ENCODE results near the gene PSMB3.

Gene PSMB3

DNA sequence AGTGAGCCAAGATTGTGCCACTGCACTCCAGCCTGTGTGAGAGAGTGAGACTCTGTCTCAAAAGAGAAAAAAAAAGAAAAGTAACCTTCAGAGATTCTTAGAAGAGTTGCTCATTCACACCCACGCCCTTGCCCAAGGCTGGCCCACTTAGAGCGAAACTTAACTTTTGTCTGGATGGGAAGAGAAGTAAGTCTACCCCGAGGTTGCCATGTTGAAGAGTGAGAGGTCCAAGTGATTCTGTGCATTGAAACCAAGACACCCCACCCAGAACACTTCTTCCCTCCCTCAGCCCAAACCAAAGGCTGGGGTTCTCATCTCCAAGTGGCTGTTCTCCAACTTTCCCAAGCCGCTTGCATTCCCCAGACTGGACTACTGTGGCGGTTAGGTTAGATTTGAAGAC lies 24.8 kb upstream of the PSMB3 start:
- Histone ChIP-seq H3K4me1 (ENCODE audit: insufficient read depth, low read length) (peaks cover 82% of the 10 kb centered on the region), H3K27me3 (ENCODE audit: insufficient read depth, low read length, poor library complexity) (no peaks in the 10 kb centered on the region), H3K27ac (ENCODE audit: low read length) (peak overlapping the region; percentile 98), H3K4me3 (ENCODE audit: low read depth in 1 of 2, low read length in 2 of 2) (peak overlapping the region in 1 of 2 experiments; percentile 41; a peak in 2 of 4 replicates), H3K36me3 (ENCODE audit: insufficient read depth, low read length) (peaks cover 39% of the 10 kb centered on the region), H2AFZ (ENCODE audit: low read depth, low read length) (peak overlapping the region; percentile 44), H3K9me3 (ENCODE audit: insufficient read depth, low read length, severe bottlenecking) (no peaks in the 10 kb centered on the region), H3K4me2 (ENCODE audit: insufficient read depth, low read length) (peak overlapping the region; percentile 57), H4K20me1 (ENCODE audit: insufficient read depth, low read length) (peaks cover 13% of the 10 kb centered on the region), H3K9ac (ENCODE audit: low read depth, low read length) (peak overlapping the region; percentile 55), H3K79me2 (ENCODE audit: insufficient read depth, low read length) (peaks cover 38% of the 10 kb centered on the region)
- DNase-seq (peak; percentile 63), ATAC-seq (ENCODE audit: insufficient read depth, low read depth) (peak; percentile 5)
- no peak for TF ChIP-seq EZH2 (IDR thresholded peaks at IDR 0.05; ENCODE audit: borderline replicate concordance, low read depth, low read length, severe bottlenecking)
- TF ChIP-seq, protein P1, sequence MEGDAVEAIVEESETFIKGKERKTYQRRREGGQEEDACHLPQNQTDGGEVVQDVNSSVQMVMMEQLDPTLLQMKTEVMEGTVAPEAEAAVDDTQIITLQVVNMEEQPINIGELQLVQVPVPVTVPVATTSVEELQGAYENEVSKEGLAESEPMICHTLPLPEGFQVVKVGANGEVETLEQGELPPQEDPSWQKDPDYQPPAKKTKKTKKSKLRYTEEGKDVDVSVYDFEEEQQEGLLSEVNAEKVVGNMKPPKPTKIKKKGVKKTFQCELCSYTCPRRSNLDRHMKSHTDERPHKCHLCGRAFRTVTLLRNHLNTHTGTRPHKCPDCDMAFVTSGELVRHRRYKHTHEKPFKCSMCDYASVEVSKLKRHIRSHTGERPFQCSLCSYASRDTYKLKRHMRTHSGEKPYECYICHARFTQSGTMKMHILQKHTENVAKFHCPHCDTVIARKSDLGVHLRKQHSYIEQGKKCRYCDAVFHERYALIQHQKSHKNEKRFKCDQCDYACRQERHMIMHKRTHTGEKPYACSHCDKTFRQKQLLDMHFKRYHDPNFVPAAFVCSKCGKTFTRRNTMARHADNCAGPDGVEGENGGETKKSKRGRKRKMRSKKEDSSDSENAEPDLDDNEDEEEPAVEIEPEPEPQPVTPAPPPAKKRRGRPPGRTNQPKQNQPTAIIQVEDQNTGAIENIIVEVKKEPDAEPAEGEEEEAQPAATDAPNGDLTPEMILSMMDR (IDR thresholded peaks at IDR 0.05; ENCODE audit: borderline replicate concordance, extremely low read depth, low read length, poor library complexity, severe bottlenecking), result no peak

DNA sequence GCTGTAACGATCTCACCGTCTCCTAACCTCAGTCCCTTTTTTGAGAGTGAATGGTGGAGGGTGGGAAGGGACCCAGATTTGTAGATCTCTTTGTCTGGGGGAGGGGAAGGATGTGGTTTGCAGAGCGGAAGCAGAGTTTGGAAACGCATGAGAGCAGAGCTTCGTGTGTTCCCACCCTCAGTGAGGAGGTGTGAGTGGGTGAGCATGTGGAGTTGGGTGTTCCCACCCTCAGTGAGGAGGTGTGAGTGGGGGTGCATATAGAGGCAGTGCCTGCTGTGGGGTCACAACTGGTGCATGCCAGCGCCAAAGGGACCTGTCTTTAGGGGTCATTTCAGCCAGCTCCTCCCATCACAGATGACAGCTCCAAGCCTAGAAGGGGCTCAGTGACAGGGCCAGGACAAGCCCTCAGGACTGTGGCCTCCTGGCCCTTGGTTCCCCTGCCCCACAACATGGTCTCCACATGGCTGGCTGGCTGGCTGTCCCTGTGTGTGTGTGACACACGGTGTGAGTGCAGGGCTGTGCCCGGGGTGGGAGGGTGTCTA lies 24.2 kb upstream of the PSMB3 start:
- TF ChIP-seq EZH2 (IDR thresholded peaks at IDR 0.05; ENCODE audit: borderline replicate concordance, low read depth, low read length, severe bottlenecking), result no peak
- TF ChIP-seq, protein P1 (IDR thresholded peaks at IDR 0.05; ENCODE audit: borderline replicate concordance, extremely low read depth, low read length, poor library complexity, severe bottlenecking), result no peak
- DNase-seq (peak; percentile 94), ATAC-seq (ENCODE audit: insufficient read depth, low read depth) (peak; percentile 72)
- Histone ChIP-seq H3K27ac (ENCODE audit: low read length) (peak overlapping the region; percentile 98), H3K79me2 (ENCODE audit: insufficient read depth, low read length) (peaks cover 39% of the 10 kb centered on the region), H3K9me3 (ENCODE audit: insufficient read depth, low read length, severe bottlenecking) (no peaks in the 10 kb centered on the region), H3K4me1 (ENCODE audit: insufficient read depth, low read length) (peaks cover 85% of the 10 kb centered on the region), H4K20me1 (ENCODE audit: insufficient read depth, low read length) (peaks cover 11% of the 10 kb centered on the region), H3K4me3 (ENCODE audit: low read depth in 1 of 2, low read length in 2 of 2) (peak overlapping the region in 1 of 2 experiments; percentile 41; a peak in 2 of 4 replicates), H3K27me3 (ENCODE audit: insufficient read depth, low read length, poor library complexity) (no peaks in the 10 kb centered on the region), H3K4me2 (ENCODE audit: insufficient read depth, low read length) (peak overlapping the region; percentile 84), H2AFZ (ENCODE audit: low read depth, low read length) (peak overlapping the region; percentile 44), H3K36me3 (ENCODE audit: insufficient read depth, low read length) (peaks cover 43% of the 10 kb centered on the region), H3K9ac (ENCODE audit: low read depth, low read length) (peak overlapping the region; percentile 74)

DNA sequence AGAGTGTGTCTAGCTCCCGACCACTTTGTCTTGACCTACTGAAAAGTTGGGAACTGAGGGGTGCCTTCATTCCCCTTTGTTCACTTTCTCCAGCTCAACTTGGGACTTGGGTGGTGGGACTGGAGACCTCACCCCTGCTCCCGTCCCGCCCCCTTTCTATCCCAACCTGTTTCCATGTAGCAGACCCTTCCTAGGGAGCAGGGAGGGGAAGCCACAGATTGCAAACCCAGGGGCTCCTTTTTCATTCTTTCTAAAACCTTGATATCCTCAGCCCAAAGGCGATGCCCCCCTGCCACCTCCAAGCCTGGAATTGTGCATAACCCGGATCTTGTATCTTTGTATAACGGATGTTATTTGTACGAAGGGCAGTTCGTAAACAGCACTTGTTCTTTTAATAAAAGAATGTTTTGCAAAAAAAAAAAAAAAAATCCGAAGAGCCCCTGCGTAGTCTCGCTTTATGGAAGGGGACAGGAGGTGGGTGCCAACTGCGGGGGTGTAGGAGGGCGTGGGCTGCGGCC lies 23.1 kb upstream of the PSMB3 start:
- peak overlapping the region; percentile 98 for H3K27ac ChIP-seq (ENCODE audit: low read length)
- peak overlapping the region; percentile 84 for H3K4me2 ChIP-seq (ENCODE audit: insufficient read depth, low read length)
- H3K27me3 ChIP-seq (ENCODE audit: insufficient read depth, low read length, poor library complexity), result no peaks in the 10 kb centered on the region
- peaks cover 22% of the 10 kb centered on the region for H4K20me1 ChIP-seq (ENCODE audit: insufficient read depth, low read length)
- H3K9ac ChIP-seq (ENCODE audit: low read depth, low read length), result peak overlapping the region; percentile 74
- H2AFZ ChIP-seq (ENCODE audit: low read depth, low read length), result peak overlapping the region; percentile 84
- no peak for DNase-seq
- ATAC-seq (ENCODE audit: insufficient read depth, low read depth), result no peak
- H3K79me2 ChIP-seq (ENCODE audit: insufficient read depth, low read length), result peaks cover 40% of the 10 kb centered on the region
- peaks cover 45% of the 10 kb centered on the region for H3K36me3 ChIP-seq (ENCODE audit: insufficient read depth, low read length)
- peak overlapping the region; percentile 24 to 87; a peak in 3 of 4 replicates for H3K4me3 ChIP-seq (ENCODE audit: low read depth in 1 of 2, low read length in 2 of 2)
- TF ChIP-seq, protein P1 (IDR thresholded peaks at IDR 0.05; ENCODE audit: borderline replicate concordance, extremely low read depth, low read length, poor library complexity, severe bottlenecking), result no peak
- no peak for TF ChIP-seq EZH2 (IDR thresholded peaks at IDR 0.05; ENCODE audit: borderline replicate concordance, low read depth, low read length, severe bottlenecking)
- no peaks in the 10 kb centered on the region for H3K9me3 ChIP-seq (ENCODE audit: insufficient read depth, low read length, severe bottlenecking)
- H3K4me1 ChIP-seq (ENCODE audit: insufficient read depth, low read length), result peaks cover 87% of the 10 kb centered on the region

Measured in DND-41 (cell line).